ENCODE results near the gene NOS3. TPM values are rescaled to one million over a fixed set of nuclear protein-coding genes. Genes with fewer than 3 reads are reported as not detected.

NOS3 gene
- total and polyA plus RNA-seq, 9 of the 15 experiments (the other 6 are each of a cell fraction or from before 2014, with no cell fraction given): 1.1 to 121 (median 23.6) TPM

DNA sequence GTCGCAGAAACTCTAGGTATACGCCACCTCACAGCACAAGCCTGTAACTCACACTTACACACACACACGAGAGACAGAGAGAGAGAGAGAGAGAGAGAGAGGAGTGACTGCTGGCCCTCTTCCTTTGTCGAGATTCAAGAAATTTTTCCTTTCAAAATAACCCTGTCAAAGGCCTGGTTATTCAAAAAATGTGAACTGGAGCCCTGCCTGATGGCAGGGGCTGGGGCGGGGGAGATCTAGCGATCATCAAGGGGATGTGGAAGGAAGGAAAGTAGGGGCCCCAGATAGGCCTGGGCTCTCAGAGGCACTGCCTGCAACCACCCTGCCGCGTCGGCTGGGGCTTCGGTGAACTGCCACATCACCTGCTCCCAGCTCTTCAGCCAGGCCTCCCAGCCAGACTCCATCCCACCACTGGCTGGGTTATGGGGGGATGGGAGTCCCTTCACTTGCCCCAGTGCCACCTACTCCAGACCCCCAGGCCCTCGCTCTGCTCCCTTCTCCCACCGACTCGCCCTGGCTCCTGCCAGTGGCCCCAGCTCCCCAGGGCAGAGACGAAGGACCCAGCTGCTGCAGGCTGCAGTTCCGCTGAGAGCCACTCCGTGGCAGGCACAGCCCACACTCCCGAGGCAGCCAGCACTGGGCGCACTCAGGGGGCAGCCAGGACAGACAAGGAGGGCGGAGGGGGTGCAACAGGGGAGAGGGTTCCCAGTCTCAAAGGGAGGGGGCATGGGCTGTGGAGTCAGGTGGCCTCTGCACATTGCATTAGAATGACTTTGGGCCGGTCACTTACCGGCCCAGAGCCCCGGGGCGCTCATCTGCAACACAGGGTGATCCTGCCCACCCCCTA is 28.0 kb upstream of the NOS3 start (continued):
- TF ChIP-seq, protein P1, sequence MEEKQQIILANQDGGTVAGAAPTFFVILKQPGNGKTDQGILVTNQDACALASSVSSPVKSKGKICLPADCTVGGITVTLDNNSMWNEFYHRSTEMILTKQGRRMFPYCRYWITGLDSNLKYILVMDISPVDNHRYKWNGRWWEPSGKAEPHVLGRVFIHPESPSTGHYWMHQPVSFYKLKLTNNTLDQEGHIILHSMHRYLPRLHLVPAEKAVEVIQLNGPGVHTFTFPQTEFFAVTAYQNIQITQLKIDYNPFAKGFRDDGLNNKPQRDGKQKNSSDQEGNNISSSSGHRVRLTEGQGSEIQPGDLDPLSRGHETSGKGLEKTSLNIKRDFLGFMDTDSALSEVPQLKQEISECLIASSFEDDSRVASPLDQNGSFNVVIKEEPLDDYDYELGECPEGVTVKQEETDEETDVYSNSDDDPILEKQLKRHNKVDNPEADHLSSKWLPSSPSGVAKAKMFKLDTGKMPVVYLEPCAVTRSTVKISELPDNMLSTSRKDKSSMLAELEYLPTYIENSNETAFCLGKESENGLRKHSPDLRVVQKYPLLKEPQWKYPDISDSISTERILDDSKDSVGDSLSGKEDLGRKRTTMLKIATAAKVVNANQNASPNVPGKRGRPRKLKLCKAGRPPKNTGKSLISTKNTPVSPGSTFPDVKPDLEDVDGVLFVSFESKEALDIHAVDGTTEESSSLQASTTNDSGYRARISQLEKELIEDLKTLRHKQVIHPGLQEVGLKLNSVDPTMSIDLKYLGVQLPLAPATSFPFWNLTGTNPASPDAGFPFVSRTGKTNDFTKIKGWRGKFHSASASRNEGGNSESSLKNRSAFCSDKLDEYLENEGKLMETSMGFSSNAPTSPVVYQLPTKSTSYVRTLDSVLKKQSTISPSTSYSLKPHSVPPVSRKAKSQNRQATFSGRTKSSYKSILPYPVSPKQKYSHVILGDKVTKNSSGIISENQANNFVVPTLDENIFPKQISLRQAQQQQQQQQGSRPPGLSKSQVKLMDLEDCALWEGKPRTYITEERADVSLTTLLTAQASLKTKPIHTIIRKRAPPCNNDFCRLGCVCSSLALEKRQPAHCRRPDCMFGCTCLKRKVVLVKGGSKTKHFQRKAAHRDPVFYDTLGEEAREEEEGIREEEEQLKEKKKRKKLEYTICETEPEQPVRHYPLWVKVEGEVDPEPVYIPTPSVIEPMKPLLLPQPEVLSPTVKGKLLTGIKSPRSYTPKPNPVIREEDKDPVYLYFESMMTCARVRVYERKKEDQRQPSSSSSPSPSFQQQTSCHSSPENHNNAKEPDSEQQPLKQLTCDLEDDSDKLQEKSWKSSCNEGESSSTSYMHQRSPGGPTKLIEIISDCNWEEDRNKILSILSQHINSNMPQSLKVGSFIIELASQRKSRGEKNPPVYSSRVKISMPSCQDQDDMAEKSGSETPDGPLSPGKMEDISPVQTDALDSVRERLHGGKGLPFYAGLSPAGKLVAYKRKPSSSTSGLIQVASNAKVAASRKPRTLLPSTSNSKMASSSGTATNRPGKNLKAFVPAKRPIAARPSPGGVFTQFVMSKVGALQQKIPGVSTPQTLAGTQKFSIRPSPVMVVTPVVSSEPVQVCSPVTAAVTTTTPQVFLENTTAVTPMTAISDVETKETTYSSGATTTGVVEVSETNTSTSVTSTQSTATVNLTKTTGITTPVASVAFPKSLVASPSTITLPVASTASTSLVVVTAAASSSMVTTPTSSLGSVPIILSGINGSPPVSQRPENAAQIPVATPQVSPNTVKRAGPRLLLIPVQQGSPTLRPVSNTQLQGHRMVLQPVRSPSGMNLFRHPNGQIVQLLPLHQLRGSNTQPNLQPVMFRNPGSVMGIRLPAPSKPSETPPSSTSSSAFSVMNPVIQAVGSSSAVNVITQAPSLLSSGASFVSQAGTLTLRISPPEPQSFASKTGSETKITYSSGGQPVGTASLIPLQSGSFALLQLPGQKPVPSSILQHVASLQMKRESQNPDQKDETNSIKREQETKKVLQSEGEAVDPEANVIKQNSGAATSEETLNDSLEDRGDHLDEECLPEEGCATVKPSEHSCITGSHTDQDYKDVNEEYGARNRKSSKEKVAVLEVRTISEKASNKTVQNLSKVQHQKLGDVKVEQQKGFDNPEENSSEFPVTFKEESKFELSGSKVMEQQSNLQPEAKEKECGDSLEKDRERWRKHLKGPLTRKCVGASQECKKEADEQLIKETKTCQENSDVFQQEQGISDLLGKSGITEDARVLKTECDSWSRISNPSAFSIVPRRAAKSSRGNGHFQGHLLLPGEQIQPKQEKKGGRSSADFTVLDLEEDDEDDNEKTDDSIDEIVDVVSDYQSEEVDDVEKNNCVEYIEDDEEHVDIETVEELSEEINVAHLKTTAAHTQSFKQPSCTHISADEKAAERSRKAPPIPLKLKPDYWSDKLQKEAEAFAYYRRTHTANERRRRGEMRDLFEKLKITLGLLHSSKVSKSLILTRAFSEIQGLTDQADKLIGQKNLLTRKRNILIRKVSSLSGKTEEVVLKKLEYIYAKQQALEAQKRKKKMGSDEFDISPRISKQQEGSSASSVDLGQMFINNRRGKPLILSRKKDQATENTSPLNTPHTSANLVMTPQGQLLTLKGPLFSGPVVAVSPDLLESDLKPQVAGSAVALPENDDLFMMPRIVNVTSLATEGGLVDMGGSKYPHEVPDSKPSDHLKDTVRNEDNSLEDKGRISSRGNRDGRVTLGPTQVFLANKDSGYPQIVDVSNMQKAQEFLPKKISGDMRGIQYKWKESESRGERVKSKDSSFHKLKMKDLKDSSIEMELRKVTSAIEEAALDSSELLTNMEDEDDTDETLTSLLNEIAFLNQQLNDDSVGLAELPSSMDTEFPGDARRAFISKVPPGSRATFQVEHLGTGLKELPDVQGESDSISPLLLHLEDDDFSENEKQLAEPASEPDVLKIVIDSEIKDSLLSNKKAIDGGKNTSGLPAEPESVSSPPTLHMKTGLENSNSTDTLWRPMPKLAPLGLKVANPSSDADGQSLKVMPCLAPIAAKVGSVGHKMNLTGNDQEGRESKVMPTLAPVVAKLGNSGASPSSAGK (IDR thresholded peaks at IDR 0.05): no peak
- TF ChIP-seq MBD2 (IDR thresholded peaks at IDR 0.05; ENCODE audit: borderline replicate concordance, low read depth): 0 out of 2 replicates have a peak, but pooled peaks have one; percentile 21
- no peak for TF ChIP-seq ZNF511 (CRISPR knock-in tag; IDR thresholded peaks at IDR 0.05)
- no peak for TF ChIP-seq MEF2A (IDR thresholded peaks at IDR 0.05; ENCODE audit: control insufficient read depth, low read depth, low read length)
- TF ChIP-seq BDP1 (IDR thresholded peaks at IDR 0.05; ENCODE audit: insufficient read depth, insufficient read length): no peak
- TF ChIP-seq CBFA2T3 (IDR thresholded peaks at IDR 0.05): peak; percentile 27; the same call in 1 of the 2 replicates
- TF ChIP-seq, protein P2, sequence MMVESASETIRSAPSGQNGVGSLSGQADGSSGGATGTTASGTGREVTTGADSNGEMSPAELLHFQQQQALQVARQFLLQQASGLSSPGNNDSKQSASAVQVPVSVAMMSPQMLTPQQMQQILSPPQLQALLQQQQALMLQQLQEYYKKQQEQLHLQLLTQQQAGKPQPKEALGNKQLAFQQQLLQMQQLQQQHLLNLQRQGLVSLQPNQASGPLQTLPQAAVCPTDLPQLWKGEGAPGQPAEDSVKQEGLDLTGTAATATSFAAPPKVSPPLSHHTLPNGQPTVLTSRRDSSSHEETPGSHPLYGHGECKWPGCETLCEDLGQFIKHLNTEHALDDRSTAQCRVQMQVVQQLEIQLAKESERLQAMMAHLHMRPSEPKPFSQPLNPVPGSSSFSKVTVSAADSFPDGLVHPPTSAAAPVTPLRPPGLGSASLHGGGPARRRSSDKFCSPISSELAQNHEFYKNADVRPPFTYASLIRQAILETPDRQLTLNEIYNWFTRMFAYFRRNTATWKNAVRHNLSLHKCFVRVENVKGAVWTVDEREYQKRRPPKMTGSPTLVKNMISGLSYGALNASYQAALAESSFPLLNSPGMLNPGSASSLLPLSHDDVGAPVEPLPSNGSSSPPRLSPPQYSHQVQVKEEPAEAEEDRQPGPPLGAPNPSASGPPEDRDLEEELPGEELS (CRISPR knock-in tag; IDR thresholded peaks at IDR 0.05; ENCODE audit: borderline replicate concordance): 0 out of 2 replicates have a peak, but pooled peaks have one; percentile 54
- no peak for TF ChIP-seq ZBTB34 (CRISPR knock-in tag; IDR thresholded peaks at IDR 0.05)
- TF ChIP-seq ZNF696 (CRISPR knock-in tag; conservative IDR thresholded peaks at IDR 0.05): no peak
- TF ChIP-seq GATAD2B (IDR thresholded peaks at IDR 0.05; ENCODE audit: borderline replicate concordance): no peak
- no peak for TF ChIP-seq TCFL5 (CRISPR knock-in tag; conservative IDR thresholded peaks at IDR 0.05)

Data from K562 (cell line).